ENCODE measurements around the gene RALGPS1.
A peak's percentile ranks its signal among the peaks of the same experiment; 100 is the strongest.

Gene RALGPS1

GRCh38 chr9:127213859-127214258, 299.3 kb downstream of the RALGPS1 start:
- H3K4me3 ChIP-seq (ENCODE audit: low read length) = no peak overlapping the region
- DNase-seq (ENCODE audit: low read depth, low spot score) = no peak

- H3K4me3 ChIP-seq (ENCODE audit: low read length) = no peak overlapping the region
- peak; percentile 42 for DNase-seq (ENCODE audit: low read depth, low spot score)
These were observed 300.1 kb downstream of the RALGPS1 start for GRCh38 chr9:127214421-127215267.

- no peak overlapping the region for H3K4me3 ChIP-seq (ENCODE audit: low read length)
- no peak for DNase-seq (ENCODE audit: low read depth, low spot score)
These were observed 301.0 kb downstream of the RALGPS1 start for GRCh38 chr9:127215268-127216209.

GRCh38 chr9:127216210-127216887, 301.8 kb downstream of the RALGPS1 start:
- no peak overlapping the region for H3K4me3 ChIP-seq (ENCODE audit: low read length)
- DNase-seq (ENCODE audit: low read depth, low spot score) = no peak

- H3K4me3 ChIP-seq (ENCODE audit: low read length) = no peak overlapping the region
- DNase-seq (ENCODE audit: low read depth, low spot score) = no peak
These were observed 302.3 kb downstream of the RALGPS1 start for GRCh38 chr9:127216888-127217217.

GRCh38 chr9:127218818-127219217, 304.2 kb downstream of the RALGPS1 start:
- H3K4me3 ChIP-seq (ENCODE audit: low read length) = no peak overlapping the region
- DNase-seq (ENCODE audit: low read depth, low spot score) = no peak

GRCh38 chr9:127219520-127219919, 304.9 kb downstream of the RALGPS1 start:
- H3K4me3 ChIP-seq (ENCODE audit: low read length) = no peak overlapping the region
- no peak for DNase-seq (ENCODE audit: low read depth, low spot score)

GRCh38 chr9:127221695-127222094, 307.1 kb downstream of the RALGPS1 start:
- H3K4me3 ChIP-seq (ENCODE audit: low read length) = no peak overlapping the region
- DNase-seq (ENCODE audit: low read depth, low spot score) = peak; percentile 80

GRCh38 chr9:127222388-127223095, 308.0 kb downstream of the RALGPS1 start:
- DNase-seq (ENCODE audit: low read depth, low spot score) = no peak
- H3K4me3 ChIP-seq (ENCODE audit: low read length) = no peak overlapping the region

GRCh38 chr9:127223266-127223665, 308.7 kb downstream of the RALGPS1 start:
- DNase-seq (ENCODE audit: low read depth, low spot score) = no peak
- H3K4me3 ChIP-seq (ENCODE audit: low read length) = no peak overlapping the region

- no peak for DNase-seq (ENCODE audit: low read depth, low spot score)
- H3K4me3 ChIP-seq (ENCODE audit: low read length) = no peak overlapping the region
These were observed 309.2 kb downstream of the RALGPS1 start for GRCh38 chr9:127223810-127224177.

GRCh38 chr9:127224178-127224882, 309.7 kb downstream of the RALGPS1 start:
- peak overlapping the region; percentile 51 for H3K4me3 ChIP-seq (ENCODE audit: low read length)
- DNase-seq (ENCODE audit: low read depth, low spot score) = peak; percentile 44

- peak overlapping the region; percentile 51 for H3K4me3 ChIP-seq (ENCODE audit: low read length)
- DNase-seq (ENCODE audit: low read depth, low spot score) = peak; percentile 74
These were observed 310.5 kb downstream of the RALGPS1 start for GRCh38 chr9:127224883-127225739.

- H3K4me3 ChIP-seq (ENCODE audit: low read length) = peak overlapping the region; percentile 50
- no peak for DNase-seq (ENCODE audit: low read depth, low spot score)
These were observed 311.4 kb downstream of the RALGPS1 start for GRCh38 chr9:127225801-127226625.

GRCh38 chr9:127229691-127230417, 315.3 kb downstream of the RALGPS1 start:
- H3K4me3 ChIP-seq (ENCODE audit: low read length) = no peak overlapping the region
- DNase-seq (ENCODE audit: low read depth, low spot score) = no peak

GRCh38 chr9:127231666-127232065, 317.1 kb downstream of the RALGPS1 start:
- no peak for DNase-seq (ENCODE audit: low read depth, low spot score)
- H3K4me3 ChIP-seq (ENCODE audit: low read length) = no peak overlapping the region

Data from Jurkat, Clone E6-1 (cell line).